Panc1 (cell line): ENCODE data around the gene ARHGAP44.

Experiments
- POLR2AphosphoS5 ChIP-seq: IDR thresholded peaks from 2 replicates; pipeline ENCODE4 v1.6.1; 2012; ENCODE audit warnings: mild to moderate bottlenecking, low read depth, low read length, moderate library complexity
- SIN3A ChIP-seq: IDR thresholded peaks from 2 replicates; pipeline ENCODE4 v1.6.1; 2012; ENCODE audit warnings: low read depth, mild to moderate bottlenecking, low read length, moderate library complexity, borderline replicate concordance; ENCODE audit not compliant: insufficient read depth

GRCh38 chr17:13014801-13015200 is 225.5 kb downstream of the ARHGAP44 start:
- TF ChIP-seq POLR2AphosphoS5 (no peak), SIN3A (no peak)
